Muscle layer of colon (tissue), 2 donors: Measurements from ENCODE around the gene WDR64.

Experiments
- H3K27ac ChIP-seq: one replicate; pipeline ENCODE4 v1.7.0; 2013; ENCODE audit warnings: low read depth, mild to moderate bottlenecking, low read length, moderate library complexity
- H3K27me3 ChIP-seq, 2 donors: one replicate each; pipeline ENCODE4 v1.7.0; 2013; ENCODE audit warnings: low read length in 2 of 2, mild to moderate bottlenecking in 2 of 2; ENCODE audit not compliant: insufficient read depth in 2 of 2, control insufficient read depth in 1 of 2
- H3K36me3 ChIP-seq: one replicate; pipeline ENCODE4 v1.7.0; 2013; ENCODE audit warnings: mild to moderate bottlenecking, low read length; ENCODE audit not compliant: insufficient read depth
- H3K4me1 ChIP-seq: one replicate; pipeline ENCODE4 v1.7.0; 2013; ENCODE audit warnings: mild to moderate bottlenecking, low read length; ENCODE audit not compliant: insufficient read depth
- H3K4me3 ChIP-seq, 2 donors: one replicate each; pipeline ENCODE4 v1.7.0; 2013; ENCODE audit warnings: low read length in 2 of 2, low read depth in 1 of 2, mild to moderate bottlenecking in 1 of 2, moderate library complexity in 1 of 2
- H3K9ac ChIP-seq: one replicate; pipeline ENCODE4 v1.7.0; 2013; ENCODE audit warnings: low read length
- H3K9me3 ChIP-seq: one replicate; pipeline ENCODE4 v1.7.0; 2013; ENCODE audit warnings: mild to moderate bottlenecking, low read length
- donor health status: abdominal sarcoma.
- donor health status: Adenocarcinoma of cecum.

Gene WDR64

DNA sequence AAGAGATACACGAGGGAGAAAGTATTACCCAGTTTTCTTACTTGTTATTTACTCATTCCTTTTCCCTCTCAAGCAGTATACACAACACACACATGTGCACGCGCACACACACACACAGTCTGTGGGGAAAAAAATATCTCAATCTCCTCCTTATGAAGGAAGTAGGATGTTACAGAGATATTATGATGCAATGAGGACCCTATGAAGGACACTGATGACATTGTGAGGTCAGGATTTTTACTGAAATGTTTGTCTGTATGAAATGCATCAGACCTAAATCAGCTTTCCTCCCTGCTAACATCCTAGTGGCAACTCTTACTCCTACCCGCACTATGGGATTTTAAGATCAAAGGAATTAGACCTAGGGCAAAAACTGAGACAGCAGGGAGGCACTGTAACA is at the start of gene WDR64:
TSS of gene WDR64 (plus strand) at position 270 of the 400 bp plus-strand sequence. CDS start 204 bp downstream, outside the sequence.
- no peaks in the 10 kb centered on the region for H3K36me3 ChIP-seq
- no peak within 1 kb of the TSS for H3K9ac ChIP-seq
- H3K9me3 ChIP-seq: no peaks in the 10 kb centered on the region
- H3K4me3 ChIP-seq: no peak within 1 kb of the TSS
- H3K27ac ChIP-seq: no peak within 1 kb of the TSS
- H3K27me3 ChIP-seq: no peaks in the 10 kb centered on the region
- no peaks in the 10 kb centered on the region for H3K4me1 ChIP-seq

GRCh38 chr1:241603731-241604245 is 48.3 kb upstream of the WDR64 start:
- Histone ChIP-seq H3K9me3 (no peaks in the 10 kb centered on the region), H3K4me1 (no peaks in the 10 kb centered on the region), H3K27me3 (no peaks in the 10 kb centered on the region), H3K4me3 (no peak overlapping the region), H3K27ac (no peak overlapping the region), H3K9ac (no peak overlapping the region), H3K36me3 (no peaks in the 10 kb centered on the region)

- no peaks in the 10 kb centered on the region for H3K27me3 ChIP-seq
- no peak overlapping the region for H3K27ac ChIP-seq
- no peak overlapping the region for H3K4me3 ChIP-seq
- H3K4me1 ChIP-seq: no peaks in the 10 kb centered on the region
- H3K9me3 ChIP-seq: no peaks in the 10 kb centered on the region
- no peak overlapping the region for H3K9ac ChIP-seq
- no peaks in the 10 kb centered on the region for H3K36me3 ChIP-seq
Observed at GRCh38 chr1:241605146-241605805, 46.8 kb upstream of the WDR64 start.

DNA sequence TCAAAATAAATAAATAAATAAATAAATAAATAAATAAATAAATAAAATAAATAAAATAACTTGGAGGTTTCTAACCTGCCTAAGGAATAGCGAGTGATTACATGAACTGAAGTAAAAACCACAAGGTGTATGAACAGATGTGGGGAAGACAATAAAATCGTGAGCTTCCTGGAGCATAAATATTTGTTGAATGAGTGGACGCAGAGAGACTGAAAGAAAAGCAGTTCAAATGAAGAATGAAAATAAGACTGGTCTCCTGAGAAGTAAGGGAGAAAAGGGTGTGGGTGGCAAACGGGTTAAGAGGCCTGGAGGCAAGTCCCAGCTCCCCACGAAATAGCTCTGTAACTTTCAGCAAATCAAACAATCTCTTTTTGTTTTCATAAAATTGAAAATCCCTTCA is 45.5 kb upstream of the WDR64 start:
- H3K36me3 ChIP-seq: no peaks in the 10 kb centered on the region
- H3K9me3 ChIP-seq: no peaks in the 10 kb centered on the region
- H3K4me3 ChIP-seq: no peak overlapping the region
- no peaks in the 10 kb centered on the region for H3K27me3 ChIP-seq
- no peak overlapping the region for H3K27ac ChIP-seq
- H3K4me1 ChIP-seq: no peaks in the 10 kb centered on the region
- H3K9ac ChIP-seq: no peak overlapping the region

DNA sequence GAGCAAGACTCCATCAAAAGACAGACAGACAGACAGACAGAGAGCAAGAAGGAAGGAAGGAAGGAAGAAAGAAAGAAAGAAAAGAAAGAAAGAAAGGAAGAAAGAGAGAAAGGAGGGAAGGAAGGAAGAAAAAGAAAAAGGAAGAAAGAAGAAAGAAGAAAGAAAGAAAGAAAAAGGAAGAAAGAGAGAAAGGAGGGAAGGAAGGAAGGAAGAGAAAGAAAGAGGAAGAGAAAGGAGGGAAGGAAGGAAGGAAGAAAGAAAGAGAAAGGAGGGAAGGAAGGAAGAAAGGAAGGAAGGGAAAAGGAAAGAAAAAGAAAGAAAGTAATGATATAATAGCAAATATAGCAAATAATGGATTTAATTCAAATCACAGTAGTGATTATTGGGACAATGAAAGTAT is 44.6 kb upstream of the WDR64 start:
- no peaks in the 10 kb centered on the region for H3K4me1 ChIP-seq
- no peak overlapping the region for H3K9ac ChIP-seq
- H3K4me3 ChIP-seq: no peak overlapping the region
- H3K27ac ChIP-seq: no peak overlapping the region
- H3K9me3 ChIP-seq: no peaks in the 10 kb centered on the region
- no peaks in the 10 kb centered on the region for H3K36me3 ChIP-seq
- H3K27me3 ChIP-seq: no peaks in the 10 kb centered on the region

DNA sequence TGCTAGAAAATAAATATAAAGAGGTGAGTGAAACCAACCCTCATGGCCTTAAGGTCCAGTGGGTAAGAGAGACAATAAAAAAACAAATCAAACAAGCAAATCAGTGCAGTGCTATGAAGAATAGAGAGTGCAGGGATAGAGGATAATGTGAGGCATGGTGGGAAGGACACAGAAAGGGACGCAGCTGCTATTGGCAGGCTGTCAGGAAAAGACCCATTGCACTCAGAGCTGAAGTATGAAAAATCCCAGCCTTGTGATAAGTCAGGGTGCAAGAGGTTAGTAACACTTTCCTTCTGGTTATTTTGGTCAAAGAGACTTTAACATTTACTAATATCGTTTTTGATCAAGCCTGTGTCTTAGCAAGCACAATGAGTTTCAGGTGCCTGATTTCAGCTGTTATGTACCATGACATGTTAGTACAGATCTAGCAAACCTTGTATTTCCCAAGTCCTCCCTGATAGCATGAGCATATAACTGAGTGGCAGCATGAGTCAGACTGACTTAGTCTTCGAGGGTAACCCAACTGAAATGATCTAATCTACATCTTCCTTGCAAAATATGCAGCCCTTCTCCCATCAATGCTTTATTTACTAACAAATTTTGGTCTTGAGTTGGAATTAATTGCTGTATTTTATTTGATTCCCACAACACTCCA is 43.6 kb upstream of the WDR64 start:
- H3K9me3 ChIP-seq: no peaks in the 10 kb centered on the region
- no peak overlapping the region for H3K4me3 ChIP-seq
- H3K27ac ChIP-seq: no peak overlapping the region
- H3K36me3 ChIP-seq: no peaks in the 10 kb centered on the region
- H3K27me3 ChIP-seq: no peaks in the 10 kb centered on the region
- H3K4me1 ChIP-seq: no peaks in the 10 kb centered on the region
- no peak overlapping the region for H3K9ac ChIP-seq

GRCh38 chr1:241610056-241610815 is 41.8 kb upstream of the WDR64 start:
- Histone ChIP-seq H3K36me3 (no peaks in the 10 kb centered on the region), H3K27me3 (no peaks in the 10 kb centered on the region), H3K4me3 (no peak overlapping the region), H3K4me1 (no peaks in the 10 kb centered on the region), H3K27ac (no peak overlapping the region), H3K9me3 (no peaks in the 10 kb centered on the region), H3K9ac (no peak overlapping the region)

DNA sequence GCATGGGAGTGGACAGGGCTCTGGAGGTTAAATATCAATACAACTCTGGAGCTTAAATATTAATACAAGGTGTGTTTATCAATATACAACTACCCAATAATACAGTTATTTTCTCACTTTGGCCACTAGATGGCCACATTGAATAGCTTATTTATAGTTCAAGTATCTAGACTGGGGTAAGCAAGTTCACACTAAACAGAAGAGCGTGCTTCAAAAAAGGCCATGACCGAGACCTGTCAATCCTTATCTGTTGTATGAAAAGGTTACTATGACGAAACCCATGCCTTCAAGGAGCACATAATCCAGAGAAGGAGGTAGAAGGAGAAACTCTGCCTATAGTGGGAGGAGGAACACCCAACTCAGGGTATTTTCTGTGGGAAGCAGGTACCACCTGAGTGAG is 41.0 kb upstream of the WDR64 start:
- Histone ChIP-seq H3K27ac (no peak overlapping the region), H3K36me3 (no peaks in the 10 kb centered on the region), H3K4me1 (no peaks in the 10 kb centered on the region), H3K9me3 (no peaks in the 10 kb centered on the region), H3K27me3 (no peaks in the 10 kb centered on the region), H3K9ac (no peak overlapping the region), H3K4me3 (no peak overlapping the region)

DNA sequence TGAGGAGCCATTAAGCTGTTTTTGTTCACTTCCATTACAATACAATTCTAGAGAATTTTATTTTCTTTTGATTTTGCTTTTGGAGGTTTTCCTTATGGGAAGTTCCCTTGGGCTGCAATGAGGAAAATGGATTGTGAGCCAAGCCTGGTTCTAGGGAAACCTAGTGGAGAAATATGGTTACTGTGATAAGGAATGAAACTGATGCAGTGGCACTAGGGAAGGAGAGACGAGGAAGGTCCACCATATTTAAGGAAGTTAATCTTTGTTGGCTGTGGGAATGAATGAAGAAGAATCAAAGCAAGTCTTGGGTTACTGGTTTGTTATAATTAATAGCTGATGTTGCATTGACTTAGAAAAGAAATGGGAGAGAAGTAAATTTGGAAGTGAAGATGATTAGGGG is 40.3 kb upstream of the WDR64 start:
- no peaks in the 10 kb centered on the region for H3K4me1 ChIP-seq
- no peaks in the 10 kb centered on the region for H3K36me3 ChIP-seq
- H3K27ac ChIP-seq: no peak overlapping the region
- H3K9ac ChIP-seq: no peak overlapping the region
- no peak overlapping the region for H3K4me3 ChIP-seq
- H3K9me3 ChIP-seq: no peaks in the 10 kb centered on the region
- no peaks in the 10 kb centered on the region for H3K27me3 ChIP-seq

DNA sequence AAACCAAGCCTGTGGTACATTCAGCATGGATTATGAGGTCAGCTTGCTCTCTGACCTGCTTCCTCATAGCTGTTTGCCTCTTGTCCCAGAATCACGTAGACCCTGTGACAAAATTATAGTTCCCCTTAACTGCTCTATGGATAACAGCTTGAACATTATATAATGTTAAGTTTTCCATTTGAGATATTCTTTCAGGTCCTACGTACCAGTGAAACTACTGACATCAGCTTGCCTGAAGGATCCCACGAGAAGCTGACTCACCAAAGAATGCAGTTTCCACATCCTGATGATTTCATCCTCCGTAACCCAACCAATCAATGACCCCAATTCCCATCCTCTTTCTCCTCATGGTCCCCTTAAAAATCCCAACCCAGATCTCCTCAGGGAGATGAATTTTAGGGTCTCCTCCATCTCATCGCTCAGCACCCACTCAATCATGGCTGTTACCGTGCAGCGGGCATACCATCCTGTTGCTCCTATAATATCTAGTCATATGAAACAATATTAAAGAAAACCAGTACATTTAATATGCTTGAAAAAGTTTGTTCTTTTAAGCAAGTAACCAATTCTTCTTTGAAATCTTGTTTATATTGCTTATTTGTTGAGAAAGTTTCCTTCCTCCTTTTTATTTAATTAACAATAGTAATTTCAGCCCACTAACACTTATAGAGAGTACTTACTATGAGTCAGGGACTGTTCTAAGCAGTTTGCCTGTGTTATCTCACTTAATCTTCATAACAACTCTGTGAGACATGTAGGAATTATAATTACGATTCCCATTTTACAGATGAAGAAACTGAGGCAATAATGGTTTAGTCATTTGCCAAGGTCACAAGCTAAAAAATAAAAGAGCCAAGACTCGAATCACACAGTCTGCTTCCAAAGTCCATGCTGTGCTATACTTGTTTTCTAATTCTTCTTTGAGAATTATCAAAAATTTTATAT is 39.3 kb upstream of the WDR64 start:
- H3K9ac ChIP-seq: no peak overlapping the region
- H3K27ac ChIP-seq: no peak overlapping the region
- no peaks in the 10 kb centered on the region for H3K36me3 ChIP-seq
- H3K4me3 ChIP-seq: no peak overlapping the region
- H3K4me1 ChIP-seq: no peaks in the 10 kb centered on the region
- H3K9me3 ChIP-seq: no peaks in the 10 kb centered on the region
- no peaks in the 10 kb centered on the region for H3K27me3 ChIP-seq

GRCh38 chr1:241614144-241614543 is 37.9 kb upstream of the WDR64 start:
- Histone ChIP-seq H3K4me3 (no peak overlapping the region), H3K9me3 (no peaks in the 10 kb centered on the region), H3K27me3 (no peaks in the 10 kb centered on the region), H3K9ac (no peak overlapping the region), H3K27ac (no peak overlapping the region), H3K4me1 (no peaks in the 10 kb centered on the region), H3K36me3 (no peaks in the 10 kb centered on the region)
